Measurements from ENCODE around the gene GABRR3.

Gene GABRR3

GRCh38 chr3:97988784-97989568 is 46.1 kb downstream of the GABRR3 start:
- DNase-seq = no peak

- DNase-seq = no peak
Observed at GRCh38 chr3:97987306-97987705, 47.8 kb downstream of the GABRR3 start.

GRCh38 chr3:97983933-97984491 is 51.1 kb downstream of the GABRR3 start:
- DNase-seq = no peak

- no peak for DNase-seq
Observed at GRCh38 chr3:97981886-97982285, 53.2 kb downstream of the GABRR3 start.

GRCh38 chr3:97979610-97980009 is 55.5 kb downstream of the GABRR3 start:
- no peak for DNase-seq

GRCh38 chr3:97975466-97975865 is 59.6 kb downstream of the GABRR3 start:
- no peak for DNase-seq

GRCh38 chr3:97974996-97975395 is 60.1 kb downstream of the GABRR3 start:
- no peak for DNase-seq

GRCh38 chr3:97972976-97973375 is 62.1 kb downstream of the GABRR3 start:
- peak; percentile 43 for DNase-seq

- peak; percentile 85 for DNase-seq
Observed at GRCh38 chr3:97971679-97972567, 63.2 kb downstream of the GABRR3 start, which contains the start of gene RIOX2. RIOX2 (minus strand) TSS chr3:97972431; CDS start chr3:97967593, 4,838 bp downstream.

GRCh38 chr3:97970956-97971620 is 64.0 kb downstream of the GABRR3 start:
- no peak for DNase-seq

GRCh38 chr3:97970156-97970555 is 65.0 kb downstream of the GABRR3 start:
- no peak for DNase-seq

- no peak for DNase-seq
Observed at GRCh38 chr3:97969541-97969940, 65.6 kb downstream of the GABRR3 start.

GRCh38 chr3:97968376-97968775 is 66.7 kb downstream of the GABRR3 start:
- DNase-seq = no peak

GRCh38 chr3:97967966-97968365 is 67.1 kb downstream of the GABRR3 start:
- DNase-seq = no peak

- no peak for DNase-seq
Observed at GRCh38 chr3:97960993-97961766, 73.9 kb downstream of the GABRR3 start.

GRCh38 chr3:97960551-97960950 is 74.6 kb downstream of the GABRR3 start:
- DNase-seq = no peak

- no peak for DNase-seq
Observed at GRCh38 chr3:97959872-97960271, 75.2 kb downstream of the GABRR3 start.

GRCh38 chr3:97958796-97959195 is 76.3 kb downstream of the GABRR3 start:
- DNase-seq = no peak

- DNase-seq = no peak
Observed at GRCh38 chr3:97958396-97958795, 76.7 kb downstream of the GABRR3 start.

GRCh38 chr3:97957617-97958311 is 77.4 kb downstream of the GABRR3 start:
- DNase-seq = peak; percentile 15

GRCh38 chr3:97956051-97956450 is 79.1 kb downstream of the GABRR3 start:
- DNase-seq = no peak
